Endothelial cell of umbilical vein (primary cell): ENCODE results near the gene SPDYE17. TPM values are rescaled to one million over a fixed set of nuclear protein-coding genes. Genes with fewer than 3 reads are reported as not detected.
A peak's percentile ranks its signal among the peaks of the same experiment; 100 is the strongest.
"Not testable (repeated sequence)": the region's sequence is repeated elsewhere in the genome, so short reads cannot be mapped to it uniquely, and the experiment has no call there.

Experiments used
- BruUV-seq: library from RNA; stranded (reverse); fragments of 400-500 nt; replicated peaks from 2 replicates; lab custom pipeline; 2021; lab: Mats Ljungman, UMichigan
- CTCF ChIA-PET: fragments of 300-600, 350-600 bp; sonication (Branson Sonifier 250); formaldehyde crosslinking; loops from one replicate; lab custom pipeline; 2021; ENCODE audit warnings: antibody characterized with exemption, inconsistent platforms; lab: Charles Lee
- POLR2A ChIA-PET: fragments of 300-600, 350-600 bp; sonication (Branson Sonifier 250); formaldehyde crosslinking; loops from one replicate; lab custom pipeline; 2021; ENCODE audit warnings: antibody characterized with exemption, inconsistent platforms; lab: Charles Lee
- DNase-seq: peaks from one replicate; pipeline ENCODE4 v3.0.0-alpha.2; 2011; ENCODE audit warnings: low read depth, low spot score
- FAIRE-seq: peaks from 2 replicates; lab custom pipeline; 2011; peaks lifted over from hg19 to GRCh38; lab: Jason Lieb, UNC
- H2AFZ ChIP-seq: 2 replicates; pipeline ENCODE4 v1.6.0; 2012; ENCODE audit warnings: low read depth, low read length, control low read depth, inconsistent platforms
- H3K27ac ChIP-seq: 2 replicates; pipeline ENCODE4 v1.5.1; 2011; ENCODE audit warnings: low read depth, mild to moderate bottlenecking, control low read depth, low read length, moderate library complexity; ENCODE audit not compliant: insufficient read depth
- H3K27me3 ChIP-seq, 2 experiments: 2 replicates each; pipeline versions ENCODE4 v1.6.0 to v1.6.1; 2011; ENCODE audit warnings: low read length in 2 of 2, mixed read lengths in 1 of 2; ENCODE audit not compliant: control insufficient read depth in 2 of 2, insufficient read depth in 2 of 2
- H3K36me3 ChIP-seq, 2 experiments: 2 replicates in 1 of 2; 3 replicates in 1 of 2; pipeline ENCODE4 v1.5.1; 2011; ENCODE audit warnings: low read length in 2 of 2, mild to moderate bottlenecking in 1 of 2, moderate library complexity in 1 of 2; ENCODE audit not compliant: control insufficient read depth in 2 of 2, insufficient read depth in 2 of 2; ENCODE audit errors: extremely low read depth in 1 of 2
- H3K4me1 ChIP-seq: 3 replicates; pipeline ENCODE4 v1.5.1; 2011; ENCODE audit warnings: mild to moderate bottlenecking, low read length; ENCODE audit not compliant: control insufficient read depth, insufficient read depth; ENCODE audit errors: extremely low read depth
- H3K4me2 ChIP-seq: 2 replicates; pipeline ENCODE4 v1.6.1; 2011; ENCODE audit warnings: low read length, control low read depth, mixed read lengths; ENCODE audit not compliant: insufficient read depth
- H3K4me3 ChIP-seq, 3 experiments: fragments of 200-600 bp in 1 of 3; sonication (generic), shearing (Covaris generic) in 1 of 3; replicated peaks in 1 of 3; 2 replicates each; pipeline ENCODE4 v1.5.1; 2011 to 2016; ENCODE audit warnings: control low read depth in 3 of 3, low read length in 3 of 3, mild to moderate bottlenecking in 2 of 3, inconsistent platforms in 1 of 3, low read depth in 1 of 3, moderate library complexity in 1 of 3; ENCODE audit not compliant: insufficient read depth in 1 of 3
- H3K79me2 ChIP-seq: 2 replicates; pipeline ENCODE4 v1.6.0; 2012; ENCODE audit warnings: low read length, inconsistent platforms; ENCODE audit not compliant: control insufficient read depth, insufficient read depth
- H3K9ac ChIP-seq: replicated peaks from 2 replicates; pipeline ENCODE3; 2011; ENCODE audit warnings: low read length, control low read depth; ENCODE audit not compliant: insufficient read depth; ENCODE audit errors: extremely low read depth
- H3K9me1 ChIP-seq: replicated peaks from 3 replicates; pipeline ENCODE4 v1.6.0; 2011; ENCODE audit warnings: mild to moderate bottlenecking, low read length; ENCODE audit not compliant: control insufficient read depth, insufficient read depth; ENCODE audit errors: extremely low read depth
- H3K9me3 ChIP-seq: replicated peaks from 2 replicates; pipeline ENCODE4 v1.5.1; 2012; ENCODE audit warnings: low read length, inconsistent platforms; ENCODE audit not compliant: control insufficient read depth, insufficient read depth
- H4K20me1 ChIP-seq: replicated peaks from 2 replicates; pipeline ENCODE3; 2011; ENCODE audit warnings: mild to moderate bottlenecking, low read length; ENCODE audit not compliant: control insufficient read depth, insufficient read depth; ENCODE audit errors: extremely low read depth
- dilution Hi-C: fragments of 300-500 bp; cut with MboI; formaldehyde crosslinking; loops from one replicate; pipeline ENCODE4 v1.15.0; 2019; ENCODE audit warnings: low sequenced_read_pairs; ENCODE audit not compliant: extremely low pct_ligation_motif_present
- intact Hi-C: fragments of 100-400 bp; cut with micrococcal nuclease; formaldehyde crosslinking; loops from one replicate; pipeline ENCODE4 v1.10.0; 2022
- polyA plus RNA-seq, 4 experiments: library from polyadenylated mRNA; depleted of rRNA in 3 of 4; stranded (reverse) in 3 of 4; unstranded in 1 of 4; fragments of >200 nt; gene quantifications; 2 replicates each; pipeline versions ENCODE4 v1.2.1 to v1.2.3, GENCODE V29; 2011 to 2012; ENCODE audit warnings: missing spikeins in 1 of 4
- total RNA-seq: library from RNA; stranded (reverse); gene quantifications from 2 replicates; pipeline ENCODE4 v1.2.3, GENCODE V29; 2021

The SPDYE17 gene
- total and polyA plus RNA-seq, 2 donors (not counting 3 experiments of a cell fraction or from before 2014, with no cell fraction given), result not detected

- H3K4me2 ChIP-seq, H3K4me3 ChIP-seq, POLR2A ChIA-PET, H3K79me2 ChIP-seq, CTCF ChIA-PET, intact Hi-C loops, H3K36me3 ChIP-seq, H3K9ac ChIP-seq, H4K20me1 ChIP-seq, H3K9me1 ChIP-seq, H2AFZ ChIP-seq, DNase-seq, H3K27me3 ChIP-seq, H3K9me3 ChIP-seq, BruUV-seq, dilution Hi-C loops, H3K27ac ChIP-seq, H3K4me1 ChIP-seq: not testable (repeated sequence)
- FAIRE-seq, result peak; percentile 26
Observed at GRCh38 chr7:76984784-76985136, 47.4 kb downstream of the SPDYE17 start.

GRCh38 chr7:76983937-76984783, 48.0 kb downstream of the SPDYE17 start:
- H3K4me2 ChIP-seq, H3K4me3 ChIP-seq, intact Hi-C loops, CTCF ChIA-PET, dilution Hi-C loops, H3K27me3 ChIP-seq, H3K36me3 ChIP-seq, H3K79me2 ChIP-seq, H3K9me1 ChIP-seq, H3K9me3 ChIP-seq, DNase-seq, H3K27ac ChIP-seq, H2AFZ ChIP-seq, POLR2A ChIA-PET, BruUV-seq, H3K9ac ChIP-seq, H3K4me1 ChIP-seq, H4K20me1 ChIP-seq: not testable (repeated sequence)
- peak; percentile 44 for FAIRE-seq

- FAIRE-seq, CTCF ChIA-PET, dilution Hi-C loops, H2AFZ ChIP-seq, H3K27ac ChIP-seq, BruUV-seq, DNase-seq, POLR2A ChIA-PET, H3K4me3 ChIP-seq, H3K79me2 ChIP-seq, H3K27me3 ChIP-seq, H3K9me3 ChIP-seq, H3K9me1 ChIP-seq, H3K36me3 ChIP-seq, intact Hi-C loops, H3K4me2 ChIP-seq, H4K20me1 ChIP-seq, H3K9ac ChIP-seq, H3K4me1 ChIP-seq: not testable (repeated sequence)
Observed at GRCh38 chr7:76983333-76983732, 48.8 kb downstream of the SPDYE17 start.

- POLR2A ChIA-PET, BruUV-seq, DNase-seq: not testable (repeated sequence)
Observed at GRCh38 chr7:76982501-76982900, 49.7 kb downstream of the SPDYE17 start.

More at GRCh38 chr7:76982501-76982900, 49.7 kb downstream of the SPDYE17 start:
- H3K9me1 ChIP-seq, H3K79me2 ChIP-seq, H3K36me3 ChIP-seq, intact Hi-C loops, FAIRE-seq, dilution Hi-C loops, H4K20me1 ChIP-seq, H3K9me3 ChIP-seq, H3K4me3 ChIP-seq, CTCF ChIA-PET, H3K9ac ChIP-seq, H3K4me1 ChIP-seq, H3K27me3 ChIP-seq, H3K27ac ChIP-seq, H2AFZ ChIP-seq, H3K4me2 ChIP-seq: not testable (repeated sequence)
